GM12875 (cell line): ENCODE data around the gene VSIG10L2.
A peak's percentile ranks its signal among the peaks of the same experiment; 100 is the strongest.

Source experiments
- H3K4me3 ChIP-seq: one replicate; pipeline ENCODE4 v1.5.1; 2011; ENCODE audit warnings: low read depth, low read length, control low read depth
- TF ChIP-seq, protein P1 (sequence below): IDR thresholded peaks from 2 replicates; pipeline ENCODE4 v1.5.1; 2011; ENCODE audit warnings: low read depth, mild to moderate bottlenecking, control low read depth, inconsistent platforms, low read length, moderate library complexity, borderline replicate concordance; ENCODE audit not compliant: insufficient read depth

Gene VSIG10L2

DNA sequence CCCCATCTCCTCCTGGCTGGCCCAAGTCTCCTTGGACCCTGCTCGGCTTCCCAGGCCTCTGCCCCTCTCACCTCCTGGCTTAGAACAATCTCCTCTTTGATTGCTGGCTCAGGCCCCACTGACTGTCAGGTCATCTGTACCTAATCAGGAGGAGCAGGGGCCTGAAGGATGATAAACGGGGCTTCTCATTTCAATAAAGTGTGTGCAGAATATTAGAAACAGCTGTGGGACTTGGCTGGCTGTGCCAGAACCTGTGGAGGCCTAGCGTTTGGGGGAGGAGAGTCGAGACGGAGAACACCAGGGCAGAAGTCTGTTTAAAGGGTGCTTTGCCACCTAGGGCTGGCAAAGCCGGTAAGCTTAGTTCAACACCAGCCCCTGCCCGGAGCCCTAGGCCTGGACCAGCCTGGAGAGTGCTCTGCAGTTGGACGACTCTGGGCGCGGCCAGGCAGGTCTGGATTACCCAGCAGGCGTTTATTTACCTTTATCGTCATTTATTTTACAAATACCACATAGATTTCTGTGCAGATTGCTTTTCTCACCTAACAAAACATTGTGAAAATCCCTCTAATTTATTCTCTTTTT is 10.1 kb upstream of the VSIG10L2 start:
- H3K4me3 ChIP-seq: no peak overlapping the region
- TF ChIP-seq, protein P1, sequence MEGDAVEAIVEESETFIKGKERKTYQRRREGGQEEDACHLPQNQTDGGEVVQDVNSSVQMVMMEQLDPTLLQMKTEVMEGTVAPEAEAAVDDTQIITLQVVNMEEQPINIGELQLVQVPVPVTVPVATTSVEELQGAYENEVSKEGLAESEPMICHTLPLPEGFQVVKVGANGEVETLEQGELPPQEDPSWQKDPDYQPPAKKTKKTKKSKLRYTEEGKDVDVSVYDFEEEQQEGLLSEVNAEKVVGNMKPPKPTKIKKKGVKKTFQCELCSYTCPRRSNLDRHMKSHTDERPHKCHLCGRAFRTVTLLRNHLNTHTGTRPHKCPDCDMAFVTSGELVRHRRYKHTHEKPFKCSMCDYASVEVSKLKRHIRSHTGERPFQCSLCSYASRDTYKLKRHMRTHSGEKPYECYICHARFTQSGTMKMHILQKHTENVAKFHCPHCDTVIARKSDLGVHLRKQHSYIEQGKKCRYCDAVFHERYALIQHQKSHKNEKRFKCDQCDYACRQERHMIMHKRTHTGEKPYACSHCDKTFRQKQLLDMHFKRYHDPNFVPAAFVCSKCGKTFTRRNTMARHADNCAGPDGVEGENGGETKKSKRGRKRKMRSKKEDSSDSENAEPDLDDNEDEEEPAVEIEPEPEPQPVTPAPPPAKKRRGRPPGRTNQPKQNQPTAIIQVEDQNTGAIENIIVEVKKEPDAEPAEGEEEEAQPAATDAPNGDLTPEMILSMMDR: no peak

DNA sequence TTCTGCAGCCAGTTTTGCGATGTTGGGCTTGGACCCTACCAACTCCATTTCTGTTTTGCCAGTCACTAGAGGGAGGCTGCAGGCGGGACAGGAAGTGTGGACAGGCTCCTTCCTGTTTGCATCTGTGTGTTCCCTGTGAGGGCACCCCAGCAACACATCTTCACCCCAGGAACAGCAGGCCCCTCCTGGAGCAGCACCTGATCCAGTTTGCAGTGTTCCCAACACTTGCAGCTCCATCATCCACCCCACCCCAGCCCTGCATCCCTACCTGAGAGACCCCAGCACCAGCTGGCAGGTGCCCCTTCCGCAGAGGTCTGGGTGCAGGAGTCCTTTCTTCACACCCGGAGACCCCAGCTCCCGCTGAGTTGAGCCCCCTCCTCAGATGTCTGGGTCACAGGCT is 7.4 kb upstream of the VSIG10L2 start:
- no peak overlapping the region for H3K4me3 ChIP-seq
- TF ChIP-seq, protein P1: no peak

DNA sequence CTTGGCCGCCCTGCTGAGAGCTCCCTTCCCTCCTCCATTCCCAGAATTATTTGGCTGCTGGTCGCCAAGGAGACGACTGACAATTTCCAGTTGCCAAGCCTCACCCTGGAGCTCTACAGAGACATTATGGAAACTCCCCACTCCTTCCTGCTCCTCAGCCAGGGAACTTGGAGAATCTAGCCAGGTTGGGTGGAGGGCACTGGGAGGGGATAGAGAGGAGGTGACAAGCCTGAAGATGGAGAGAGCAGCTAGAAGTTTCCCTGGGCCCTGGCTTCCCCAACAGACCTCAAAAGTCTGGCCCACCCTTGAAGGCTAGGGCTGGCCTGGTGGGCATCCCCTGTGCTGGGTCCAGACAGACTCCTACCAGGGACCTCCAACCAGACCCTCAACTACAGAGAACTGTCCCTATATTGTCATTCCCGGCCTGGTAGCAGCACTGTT is 6.7 kb upstream of the VSIG10L2 start:
- TF ChIP-seq, protein P1: no peak
- H3K4me3 ChIP-seq: no peak overlapping the region

DNA sequence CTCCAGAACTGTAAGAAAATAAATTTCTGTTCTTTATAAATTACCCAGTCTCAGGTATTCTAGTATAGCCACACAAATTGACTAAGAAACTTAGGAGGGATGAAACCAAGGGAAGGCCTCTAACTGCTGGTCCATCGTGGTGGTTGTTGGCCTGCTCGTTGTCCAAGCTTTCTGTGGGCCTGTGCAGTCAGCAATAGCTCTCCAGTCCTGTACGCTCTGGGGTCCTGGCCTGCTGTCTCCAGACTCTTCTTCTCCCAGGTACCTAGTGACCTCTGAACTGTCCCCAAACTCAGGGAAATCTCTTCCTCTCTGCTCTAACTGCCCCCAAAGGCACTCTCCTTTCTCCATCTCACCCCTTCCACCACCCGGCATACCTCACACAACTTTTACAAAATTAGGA is 5.7 kb upstream of the VSIG10L2 start:
- TF ChIP-seq, protein P1: no peak

DNA sequence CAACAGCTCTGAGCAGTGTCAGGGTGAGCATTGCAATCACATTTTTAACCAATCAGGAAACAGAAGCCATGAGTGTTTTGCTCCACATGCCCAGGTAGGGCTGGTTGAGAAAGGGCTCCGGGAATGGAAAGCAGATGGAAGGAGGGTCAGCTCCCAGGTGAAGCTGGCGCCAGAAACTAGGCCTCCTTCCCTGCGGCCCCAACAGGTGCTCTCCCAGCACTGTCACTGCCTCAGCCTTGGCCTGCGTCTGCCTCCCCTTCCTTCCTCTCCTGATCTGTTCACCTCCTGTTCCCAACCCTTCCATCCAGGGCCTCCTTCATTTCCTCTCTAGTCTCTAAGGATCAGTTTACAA is 4.6 kb upstream of the VSIG10L2 start:
- no peak overlapping the region for H3K4me3 ChIP-seq
- TF ChIP-seq, protein P1: no peak

More for the DNA sequence above, 5.7 kb upstream of the VSIG10L2 start:
- H3K4me3 ChIP-seq: no peak overlapping the region

DNA sequence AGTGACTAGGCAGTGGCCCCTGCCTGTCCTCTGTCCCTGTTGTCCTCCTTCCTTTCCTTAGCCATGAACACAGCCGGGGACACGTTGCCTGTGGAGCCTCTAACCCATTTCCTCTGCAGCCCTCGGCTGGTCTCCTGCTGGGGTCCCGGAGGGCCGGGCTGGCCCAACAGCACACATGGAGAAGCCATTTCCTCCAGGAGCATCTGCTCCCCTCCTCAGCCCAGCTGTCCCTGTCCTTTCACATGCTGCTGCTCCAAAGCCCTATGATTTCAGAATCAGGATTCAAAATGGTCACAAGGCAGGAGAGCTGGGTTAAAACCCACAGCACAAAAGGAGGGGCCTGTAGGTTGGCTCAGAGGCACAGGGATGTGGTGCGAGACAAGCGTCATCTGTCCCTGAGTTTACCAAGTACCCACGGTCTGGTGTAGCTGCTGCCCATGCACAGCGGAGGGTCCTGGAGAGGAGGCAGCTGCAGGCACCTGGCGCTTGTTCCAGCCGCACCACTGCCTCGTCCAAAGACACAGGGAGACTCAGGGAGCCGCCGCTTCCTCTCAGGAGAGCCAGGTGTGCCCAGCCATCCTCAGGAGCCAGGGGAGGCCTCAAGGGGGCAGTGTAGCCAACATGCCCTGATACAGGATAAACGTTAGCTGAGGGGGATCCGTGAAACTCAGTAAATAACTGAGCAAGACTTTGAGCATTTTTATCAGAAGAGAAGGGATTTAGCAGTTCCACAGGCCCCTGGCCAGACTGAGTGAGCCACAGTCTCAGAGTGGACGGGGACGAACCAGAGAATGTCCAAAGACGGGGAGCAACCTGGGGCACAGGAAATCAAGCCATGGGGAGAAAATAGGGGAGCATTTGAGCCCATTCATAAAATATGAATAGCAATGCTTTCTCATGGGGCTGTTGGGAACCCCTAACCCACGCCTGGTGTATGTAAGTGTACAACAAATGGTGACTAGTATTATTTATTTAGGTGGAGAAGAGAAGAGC is 3.9 kb upstream of the VSIG10L2 start:
- TF ChIP-seq, protein P1: peak; percentile 83
- no peak overlapping the region for H3K4me3 ChIP-seq
